Immature natural killer cell (primary cell): ENCODE data around the gene CASZ1. TPM values are rescaled to one million over a fixed set of nuclear protein-coding genes. Genes with fewer than 3 reads are reported as not detected.

Experiments used
- DNase-seq, 3 donors: peaks; one replicate each; pipeline ENCODE4 v3.0.0; 2022; ENCODE audit warnings: mixed read lengths in 1 of 3
- H3K27ac Mint-ChIP-seq, 6 donors: one replicate each; pipeline ENCODE4 v1.8.0; 2020; ENCODE audit warnings: mixed read lengths in 6 of 6, mild to moderate bottlenecking in 5 of 6, inconsistent platforms in 4 of 6, moderate library complexity in 3 of 6
- H3K27me3 Mint-ChIP-seq, 3 donors: one replicate each; pipeline ENCODE4 v1.8.0; 2020 to 2021; ENCODE audit warnings: low read depth in 3 of 3, mild to moderate bottlenecking in 3 of 3, mixed read lengths in 3 of 3, moderate library complexity in 3 of 3, inconsistent platforms in 1 of 3
- H3K36me3 Mint-ChIP-seq, 3 donors: one replicate each; pipeline ENCODE4 v1.8.0; 2020; ENCODE audit warnings: mixed read lengths in 3 of 3, inconsistent platforms in 2 of 3, mild to moderate bottlenecking in 2 of 3
- H3K4me1 Mint-ChIP-seq, 2 donors: one replicate each; pipeline ENCODE4 v1.8.0; 2020; ENCODE audit warnings: inconsistent platforms in 2 of 2, mild to moderate bottlenecking in 2 of 2, mixed read lengths in 2 of 2, moderate library complexity in 1 of 2
- H3K4me3 Mint-ChIP-seq, 5 donors: one replicate each; pipeline ENCODE4 v1.8.0; 2020; ENCODE audit warnings: mild to moderate bottlenecking in 5 of 5, mixed read lengths in 5 of 5, inconsistent platforms in 3 of 5, moderate library complexity in 3 of 5
- H3K9me3 Mint-ChIP-seq, 6 donors: one replicate each; pipeline ENCODE4 v1.8.0; 2020; ENCODE audit warnings: mild to moderate bottlenecking in 6 of 6, mixed read lengths in 6 of 6, inconsistent platforms in 4 of 6, moderate library complexity in 3 of 6
- polyA plus RNA-seq, 3 donors: library from polyadenylated mRNA; unstranded; fragments of 300-500 nt; fragmentation: Illumina TruSeq; gene quantifications; one replicate each; pipeline ENCODE4 v1.2.3, GENCODE V29; 2021

The CASZ1 gene
- polyA plus RNA-seq, 3 donors from 2014 or later, result 1.0 to 6.5 (median 1.9) TPM

DNA sequence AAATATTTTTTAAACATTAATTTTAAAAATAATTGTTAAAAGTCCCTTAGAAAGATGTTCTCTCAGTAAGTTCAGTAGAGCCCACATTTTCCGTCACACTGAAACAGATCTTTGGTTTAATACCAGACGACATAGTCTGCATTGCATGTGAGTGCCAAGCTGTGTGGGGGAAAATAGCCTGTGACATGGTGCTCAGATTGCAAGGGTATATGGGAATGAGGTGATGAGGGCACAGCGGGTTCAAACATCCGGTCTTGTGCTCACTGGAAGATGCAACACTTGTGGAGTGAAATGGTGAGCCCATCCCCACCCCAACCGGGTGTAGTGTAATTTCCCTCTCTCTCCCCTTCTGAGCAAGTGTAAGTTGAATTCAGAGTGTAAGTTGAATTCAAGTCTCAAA lies 207.4 kb downstream of the CASZ1 start:
- no peaks in the 10 kb centered on the region for H3K9me3 Mint-ChIP-seq
- no peak for DNase-seq
- H3K4me1 Mint-ChIP-seq, result peaks cover 9 to 11% of the 10 kb centered on the region in 2 donors
- H3K27me3 Mint-ChIP-seq, result no peaks in the 10 kb centered on the region
- H3K4me3 Mint-ChIP-seq, result no peak overlapping the region
- H3K36me3 Mint-ChIP-seq, result peaks cover 0 to 6% (median 4%) of the 10 kb centered on the region in 3 donors
- no peak overlapping the region for H3K27ac Mint-ChIP-seq

DNA sequence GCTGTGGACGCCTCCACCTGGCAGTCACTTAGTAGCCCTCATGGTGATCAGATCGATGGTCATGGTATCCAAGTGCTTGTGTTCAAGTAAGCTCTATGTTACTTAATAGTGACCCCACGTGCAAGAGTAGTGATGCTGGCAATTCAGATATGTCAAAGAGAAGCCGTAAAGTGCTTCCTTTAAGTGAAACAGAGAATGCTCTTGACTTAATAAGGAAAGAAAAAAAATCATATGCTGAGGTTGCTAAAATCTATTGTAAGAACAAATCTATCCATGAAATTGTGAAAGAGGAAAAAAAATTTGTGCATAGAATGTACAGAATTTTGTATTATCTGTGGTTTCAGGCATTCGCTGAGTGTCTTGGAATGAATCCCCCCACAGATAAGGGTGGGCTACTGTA lies 207.8 kb downstream of the CASZ1 start:
- Mint-ChIP-seq H3K9me3 (no peaks in the 10 kb centered on the region), H3K4me1 (peaks cover 9 to 11% of the 10 kb centered on the region in 2 donors), H3K27me3 (no peaks in the 10 kb centered on the region), H3K27ac (no peak overlapping the region), H3K4me3 (no peak overlapping the region), H3K36me3 (peaks cover 0 to 6% (median 4%) of the 10 kb centered on the region in 3 donors)
- DNase-seq, result no peak

Other genes starting within 250 kb of the CASZ1 start
- 10 to 100 TPM; 43.1 to 80.9 (median 49.2) TPM for gene TARDBP, start 216.0 kb upstream of the CASZ1 start, polyA plus RNA-seq